Naive thymus-derived CD4-positive, alpha-beta T cell (primary cell): ENCODE measurements around the gene POLE4. TPM values are rescaled to one million over a fixed set of nuclear protein-coding genes. Genes with fewer than 3 reads are reported as not detected.

Experiments used
- ATAC-seq: fragments of 150-1000 bp; cut with Tn5 transposase; 2 replicates; pipeline ENCODE4 v1.10.0; 2021; ENCODE audit warnings: mild to moderate bottlenecking, moderate library complexity
- CTCF ChIA-PET: fragments of 350-600 bp; sonication (Branson Sonifier 250); formaldehyde crosslinking; loops from one replicate; lab custom pipeline; 2021; ENCODE audit warnings: antibody characterized with exemption; lab: Charles Lee
- POLR2A ChIA-PET: fragments of 350-600 bp; sonication (Branson Sonifier 250); formaldehyde crosslinking; loops from one replicate; lab custom pipeline; 2021; ENCODE audit warnings: antibody characterized with exemption, inconsistent platforms; lab: Charles Lee
- DNase-seq, 9 donors: peaks; one replicate each; pipeline versions ENCODE4 v3.0.0 to v3.0.0-alpha.2; 2020 to 2022; ENCODE audit warnings: mixed read lengths in 1 of 9
- H3K27ac ChIP-seq: one replicate; pipeline ENCODE4 v1.7.0; 2013; ENCODE audit warnings: mild to moderate bottlenecking, low read depth, low read length, moderate library complexity
- H3K27me3 ChIP-seq, 2 donors: one replicate each; pipeline ENCODE4 v1.7.0; 2013; ENCODE audit warnings: low read length in 2 of 2, mild to moderate bottlenecking in 2 of 2, moderate library complexity in 2 of 2; ENCODE audit not compliant: control insufficient read depth in 2 of 2, insufficient read depth in 2 of 2
- H3K36me3 ChIP-seq, 3 experiments: 1 replicate in 2 of 3; 2 replicates in 1 of 3; pipeline ENCODE4 v1.7.0; 2013; ENCODE audit warnings: low read length in 3 of 3, mild to moderate bottlenecking in 3 of 3, moderate library complexity in 1 of 3; ENCODE audit not compliant: insufficient read depth in 3 of 3, control insufficient read depth in 2 of 3
- H3K4me1 ChIP-seq, 2 donors: one replicate each; pipeline ENCODE4 v1.7.0; 2013; ENCODE audit warnings: low read length in 2 of 2, mild to moderate bottlenecking in 2 of 2, moderate library complexity in 1 of 2; ENCODE audit not compliant: control insufficient read depth in 2 of 2, insufficient read depth in 2 of 2
- H3K4me3 ChIP-seq: 2 replicates; pipeline ENCODE4 v1.7.0; 2013; ENCODE audit warnings: mild to moderate bottlenecking, low read length
- H3K9me3 ChIP-seq, 3 experiments: 1 replicate in 2 of 3; 2 replicates in 1 of 3; pipeline ENCODE4 v1.7.0; 2013; ENCODE audit warnings: low read length in 3 of 3; ENCODE audit not compliant: control insufficient read depth in 2 of 3
- H3K27ac Mint-ChIP-seq, 9 donors: one replicate each; pipeline ENCODE4 v1.8.0; 2020 to 2022; ENCODE audit warnings: mixed read lengths in 9 of 9, mild to moderate bottlenecking in 8 of 9, moderate library complexity in 5 of 9, inconsistent platforms in 2 of 9
- H3K27me3 Mint-ChIP-seq, 5 donors: one replicate each; pipeline ENCODE4 v1.8.0; 2021 to 2022; ENCODE audit warnings: mixed read lengths in 5 of 5, mild to moderate bottlenecking in 1 of 5
- H3K36me3 Mint-ChIP-seq, 5 donors: one replicate each; pipeline ENCODE4 v1.8.0; 2020 to 2022; ENCODE audit warnings: mixed read lengths in 5 of 5, mild to moderate bottlenecking in 3 of 5, inconsistent platforms in 1 of 5
- H3K4me1 Mint-ChIP-seq, 7 donors: one replicate each; pipeline ENCODE4 v1.8.0; 2020 to 2022; ENCODE audit warnings: mixed read lengths in 7 of 7, mild to moderate bottlenecking in 3 of 7, inconsistent platforms in 1 of 7
- H3K4me3 Mint-ChIP-seq, 10 donors: one replicate each; pipeline ENCODE4 v1.8.0; 2020 to 2022; ENCODE audit warnings: mild to moderate bottlenecking in 10 of 10, mixed read lengths in 10 of 10, moderate library complexity in 6 of 10, inconsistent platforms in 2 of 10
- H3K9me3 Mint-ChIP-seq, 11 donors: one replicate each; pipeline ENCODE4 v1.8.0; 2020 to 2022; ENCODE audit warnings: mixed read lengths in 11 of 11, mild to moderate bottlenecking in 4 of 11, inconsistent platforms in 1 of 11, moderate library complexity in 1 of 11
- intact Hi-C, 2 donors: fragments of 100-400 bp; cut with micrococcal nuclease; formaldehyde crosslinking; loops; one replicate each; pipeline ENCODE4 v1.15.1; 2023
- polyA plus RNA-seq, 2 donors: library from polyadenylated mRNA; unstranded; fragments of 300-500 nt; fragmentation: Illumina TruSeq; gene quantifications; one replicate each; pipeline ENCODE4 v1.2.3, GENCODE V29; 2021
- total RNA-seq, 6 experiments: library from RNA in 5 of 6; stranded (reverse) in 5 of 6; gene quantifications; 1 replicate in 5 of 6; 2 replicates in 1 of 6; pipeline ENCODE4 v1.2.3 and lab custom pipeline; 2021 to 2026

The POLE4 gene
- total and polyA plus RNA-seq, 7 experiments from 2014 or later, result 37.8 to 153 (median 44.5) TPM

DNA sequence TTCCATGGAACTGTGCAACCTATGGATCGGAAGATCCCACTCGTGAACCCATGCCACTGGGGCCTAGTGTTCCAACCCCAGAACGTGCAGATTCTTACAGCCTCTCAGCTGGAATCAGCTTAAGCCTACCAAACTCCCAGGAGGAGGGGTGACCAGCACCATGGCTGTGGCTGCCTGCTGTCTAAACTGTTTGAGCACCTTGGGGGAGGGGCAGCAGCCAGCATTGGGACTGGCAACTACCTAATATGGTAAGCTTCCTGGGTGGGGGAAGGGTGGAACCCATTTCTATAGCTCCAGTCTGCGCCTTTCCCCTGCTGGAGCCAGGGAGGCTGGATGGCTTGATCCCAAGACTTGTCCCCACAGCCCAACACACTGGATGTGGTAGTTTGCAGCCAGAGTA, 10.7 kb upstream of the POLE4 start:
- ATAC-seq (no peak), DNase-seq (no peak)
- Mint-ChIP-seq H3K4me1 (peaks cover 0 to 31% (median 2%) of the 10 kb centered on the region in 7 donors), H3K36me3 (peaks cover 9 to 58% (median 38%) of the 10 kb centered on the region in 5 donors), H3K27ac (no peak overlapping the region), H3K9me3 (peaks cover 0 to 41% (median 5%) of the 10 kb centered on the region in 11 donors), H3K27me3 (peaks cover 0 to 9% (median 0%) of the 10 kb centered on the region in 5 donors), H3K4me3 (no peak overlapping the region)
- intact Hi-C loops, result no loop called here
- Histone ChIP-seq H3K27ac (no peak overlapping the region), H3K27me3 (no peaks in the 10 kb centered on the region), H3K9me3 (peaks cover 0 to 4% (median 0%) of the 10 kb centered on the region in 3 experiments), H3K4me1 (no peaks in the 10 kb centered on the region), H3K4me3 (no peak overlapping the region), H3K36me3 (no peaks in the 10 kb centered on the region)
- ChIA-PET POLR2A (no interaction called here), CTCF (no interaction called here)

DNA sequence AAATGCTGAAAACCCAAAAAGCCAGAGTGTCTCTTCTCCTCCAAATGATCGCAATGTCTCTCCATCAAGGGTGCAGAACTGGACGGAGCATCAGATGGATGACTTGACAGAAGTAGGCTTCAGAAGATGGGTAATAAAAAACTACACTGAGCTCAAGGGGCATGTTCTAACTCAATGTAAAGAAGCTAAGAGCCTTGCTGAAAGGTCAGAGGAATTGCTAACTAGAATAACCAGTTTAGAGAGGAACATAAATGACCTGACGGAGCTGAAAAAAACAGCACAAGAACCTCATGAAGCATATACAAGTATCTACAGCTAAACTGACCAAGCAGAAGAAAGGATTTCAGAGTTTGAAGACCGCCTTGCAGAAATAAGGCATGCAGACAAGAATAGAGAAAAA, 9.7 kb upstream of the POLE4 start:
- no peaks in the 10 kb centered on the region for H3K36me3 ChIP-seq
- CTCF ChIA-PET, result no interaction called here

DNA sequence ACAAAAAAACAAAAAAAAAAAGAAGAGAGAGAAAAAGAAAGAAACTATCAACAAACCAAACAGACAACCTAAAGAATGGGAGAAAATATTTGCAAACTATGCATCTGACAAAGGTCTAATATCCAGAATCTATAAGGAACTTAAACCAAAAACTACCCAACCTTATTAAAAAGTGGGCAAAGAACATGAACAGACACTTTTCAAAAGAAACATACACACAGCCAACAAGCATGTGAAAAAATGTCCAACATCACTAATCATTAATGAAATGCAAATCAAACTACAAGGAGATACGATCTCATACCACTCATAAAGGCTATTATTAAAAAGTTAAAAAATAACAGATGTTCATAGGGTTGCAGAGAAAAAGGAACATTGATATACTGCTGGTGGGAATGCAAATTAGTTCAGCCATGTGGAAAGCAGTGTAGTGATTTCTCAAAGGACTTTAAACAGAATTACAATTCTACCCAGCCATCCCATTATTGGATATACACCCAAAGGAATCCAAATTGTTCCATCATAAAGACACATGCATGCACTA, 7.2 kb upstream of the POLE4 start:
- H3K4me1 Mint-ChIP-seq, result peaks cover 6 to 54% (median 23%) of the 10 kb centered on the region in 7 donors
- no peak for ATAC-seq

More for the DNA sequence above, 9.7 kb upstream of the POLE4 start:
- Histone ChIP-seq H3K4me1 (no peaks in the 10 kb centered on the region), H3K4me3 (no peak overlapping the region), H3K9me3 (peaks cover 0 to 6% (median 0%) of the 10 kb centered on the region in 3 experiments), H3K27ac (no peak overlapping the region), H3K27me3 (no peaks in the 10 kb centered on the region)
- Mint-ChIP-seq H3K27me3 (peaks cover 0 to 5% (median 0%) of the 10 kb centered on the region in 5 donors), H3K4me3 (no peak overlapping the region), H3K27ac (no peak overlapping the region), H3K36me3 (peaks cover 9 to 63% (median 43%) of the 10 kb centered on the region in 5 donors), H3K9me3 (peaks cover 0 to 50% (median 7%) of the 10 kb centered on the region in 11 donors), H3K4me1 (peaks cover 0 to 39% (median 9%) of the 10 kb centered on the region in 7 donors)
- POLR2A ChIA-PET, result no interaction called here
- DNase-seq, result no peak
- ATAC-seq, result no peak
- intact Hi-C loops, result no loop called here

DNA sequence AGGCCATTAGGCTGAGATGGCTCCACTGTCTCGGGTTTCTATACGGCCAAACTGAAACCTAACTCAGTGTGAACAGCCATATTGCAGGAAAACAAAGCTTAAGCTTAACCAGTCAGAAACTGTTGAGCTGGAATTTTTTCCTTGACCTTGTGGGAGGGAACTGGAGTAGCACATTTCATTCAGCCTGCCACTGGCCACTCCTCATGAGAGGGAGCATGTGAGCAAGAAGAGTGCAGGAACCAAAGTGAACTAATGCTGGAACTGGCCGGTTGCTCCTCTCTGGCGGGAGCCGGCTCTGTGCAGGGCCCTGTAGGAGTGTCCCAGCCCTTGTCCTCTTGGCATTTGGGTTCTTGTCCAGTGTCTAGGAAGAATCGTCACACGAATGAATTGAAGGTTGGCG, 5.9 kb upstream of the POLE4 start:
- Histone ChIP-seq H3K27ac (no peak overlapping the region), H3K4me3 (no peak overlapping the region), H3K9me3 (peaks cover 0 to 6% (median 0%) of the 10 kb centered on the region in 3 experiments), H3K4me1 (no peaks in the 10 kb centered on the region), H3K27me3 (no peaks in the 10 kb centered on the region), H3K36me3 (no peaks in the 10 kb centered on the region)
- intact Hi-C loops, result loop anchor here in 1 of 2 donors (10.0 kb wide), 1 partner anchor 1668 kb away; the partner anchor contains the start of gene FBXO41
- DNase-seq (no peak), ATAC-seq (no peak)
- Mint-ChIP-seq H3K4me1 (peaks cover 6 to 62% (median 25%) of the 10 kb centered on the region in 7 donors), H3K4me3 (no peak overlapping the region), H3K27me3 (peaks cover 0 to 5% (median 0%) of the 10 kb centered on the region in 5 donors), H3K27ac (no peak overlapping the region), H3K9me3 (peaks cover 0 to 50% (median 7%) of the 10 kb centered on the region in 11 donors), H3K36me3 (peaks cover 9 to 63% (median 54%) of the 10 kb centered on the region in 5 donors)
- POLR2A ChIA-PET, result interaction anchor here (0.7 kb wide), 1 partner anchor 1998 kb away, joined by 3 read pairs; no protein-coding TSS in a partner anchor
- CTCF ChIA-PET, result no interaction called here

More for the DNA sequence above, 7.2 kb upstream of the POLE4 start:
- intact Hi-C loops, result loop anchor here in 1 of 2 donors (10.0 kb wide), 1 partner anchor 1666 kb away; the partner anchor contains the start of gene FBXO41
- Histone ChIP-seq H3K4me3 (no peak overlapping the region), H3K27ac (no peak overlapping the region), H3K27me3 (no peaks in the 10 kb centered on the region), H3K36me3 (no peaks in the 10 kb centered on the region), H3K4me1 (no peaks in the 10 kb centered on the region), H3K9me3 (peaks cover 0 to 6% (median 0%) of the 10 kb centered on the region in 3 experiments)
- POLR2A ChIA-PET, result no interaction called here
- Mint-ChIP-seq H3K36me3 (peaks cover 9 to 67% (median 52%) of the 10 kb centered on the region in 5 donors), H3K27ac (no peak overlapping the region), H3K4me3 (no peak overlapping the region), H3K27me3 (peaks cover 0 to 5% (median 0%) of the 10 kb centered on the region in 5 donors), H3K9me3 (peaks cover 0 to 50% (median 7%) of the 10 kb centered on the region in 11 donors)
- no peak for DNase-seq
- CTCF ChIA-PET, result no interaction called here

DNA sequence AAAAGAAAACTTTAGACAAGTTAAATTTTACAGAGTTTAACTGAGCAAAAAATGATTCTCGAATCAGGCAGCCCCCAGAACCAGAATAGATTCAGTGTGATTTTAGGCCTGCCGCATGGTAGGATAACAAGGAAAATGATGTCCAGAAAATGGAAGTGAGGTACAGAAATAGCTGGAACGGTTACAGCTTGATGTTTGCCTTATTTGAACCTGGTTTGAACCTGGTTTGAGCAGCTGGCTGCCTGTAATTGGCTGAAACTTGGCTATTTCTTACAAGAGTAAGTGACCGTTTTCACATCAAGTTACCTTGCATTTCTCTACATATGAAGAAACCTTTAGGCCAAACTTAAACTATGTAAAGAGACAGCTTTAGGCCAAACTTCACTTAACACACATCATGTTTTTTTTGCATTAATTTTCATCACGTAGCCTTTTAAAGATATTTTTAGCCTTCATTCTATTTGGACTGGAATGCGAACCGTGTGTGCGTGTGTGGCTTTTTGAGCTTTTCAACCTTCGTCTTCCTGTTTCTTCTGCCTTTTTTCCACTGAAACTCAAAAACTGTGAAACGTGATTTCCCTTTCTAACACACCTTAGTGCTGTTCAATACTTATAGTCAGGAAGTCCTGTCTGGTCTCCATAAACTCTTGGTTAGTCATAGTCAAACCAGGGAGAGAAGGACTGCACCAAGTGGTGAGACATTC, 4.5 kb upstream of the POLE4 start:
- Histone ChIP-seq H3K4me1 (peaks cover 4 to 5% of the 10 kb centered on the region in 2 donors), H3K9me3 (peaks cover 0 to 6% (median 0%) of the 10 kb centered on the region in 3 experiments), H3K4me3 (no peak overlapping the region), H3K27me3 (no peaks in the 10 kb centered on the region), H3K27ac (no peak overlapping the region), H3K36me3 (no peaks in the 10 kb centered on the region)
- intact Hi-C loops, result loop anchor here in 1 of 2 donors (10.0 kb wide), 1 partner anchor 1669 kb away; the partner anchor contains the start of gene FBXO41
- CTCF ChIA-PET, result interaction anchor here (0.6 kb wide), 1 partner anchor 275 kb away, joined by 6 read pairs; no protein-coding TSS in a partner anchor
- peaks cover 6 to 69% (median 32%) of the 10 kb centered on the region in 7 donors for H3K4me1 Mint-ChIP-seq
- DNase-seq, result no peak
- POLR2A ChIA-PET, result interaction anchor here (0.6 kb wide), 1 partner anchor 22 kb away, joined by 3 read pairs; no protein-coding TSS in a partner anchor
- peaks cover 5 to 58% (median 47%) of the 10 kb centered on the region in 5 donors for H3K36me3 Mint-ChIP-seq
- H3K4me3 Mint-ChIP-seq, result peak overlapping the region in 3 of 10 donors; percentile 3 to 29 (median 26)
- no peak for ATAC-seq
- H3K9me3 Mint-ChIP-seq, result peaks cover 0 to 43% (median 5%) of the 10 kb centered on the region in 11 donors
- H3K27me3 Mint-ChIP-seq, result peaks cover 0 to 3% (median 0%) of the 10 kb centered on the region in 5 donors
- H3K27ac Mint-ChIP-seq, result peak overlapping the region in 6 of 9 donors; percentile 4 to 65 (median 11)

DNA sequence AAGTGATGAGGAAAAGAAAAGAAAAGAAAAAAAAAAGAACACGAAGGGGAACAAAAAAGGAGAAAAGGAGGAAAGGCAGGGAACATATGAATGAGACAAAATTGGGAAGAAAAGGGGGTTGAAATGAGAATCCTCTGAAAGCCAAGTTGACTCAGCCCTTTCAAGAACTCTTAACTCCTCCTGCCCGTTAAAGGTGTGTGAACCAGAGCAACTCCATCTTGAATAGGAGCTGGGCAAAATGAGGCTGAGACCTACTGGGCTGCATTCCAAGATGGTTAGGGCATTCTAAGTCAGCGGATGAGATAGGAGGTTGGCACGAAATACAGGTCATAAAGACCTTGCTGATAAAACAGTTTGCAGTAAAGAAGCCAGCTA, 4.0 kb upstream of the POLE4 start:
- CTCF ChIA-PET, result no interaction called here
- Mint-ChIP-seq H3K4me3 (peak overlapping the region in 3 of 10 donors; percentile 3 to 29 (median 26)), H3K27ac (peak overlapping the region in 6 of 9 donors; percentile 4 to 65 (median 11)), H3K36me3 (peaks cover 3 to 56% (median 41%) of the 10 kb centered on the region in 5 donors), H3K4me1 (peaks cover 7 to 72% (median 37%) of the 10 kb centered on the region in 7 donors), H3K9me3 (peaks cover 0 to 40% (median 5%) of the 10 kb centered on the region in 11 donors), H3K27me3 (no peaks in the 10 kb centered on the region)
- Histone ChIP-seq H3K36me3 (no peaks in the 10 kb centered on the region), H3K4me3 (no peak overlapping the region), H3K4me1 (peaks cover 4 to 10% of the 10 kb centered on the region in 2 donors), H3K9me3 (peaks cover 0 to 6% (median 0%) of the 10 kb centered on the region in 3 experiments), H3K27ac (no peak overlapping the region), H3K27me3 (no peaks in the 10 kb centered on the region)
- ATAC-seq, result no peak
- POLR2A ChIA-PET, result interaction anchor here (0.6 kb wide), 1 partner anchor 23 kb away, joined by 3 read pairs; no protein-coding TSS in a partner anchor
- no peak for DNase-seq
- intact Hi-C loops, result loop anchor here in 1 of 2 donors (10.0 kb wide), 1 partner anchor 1670 kb away; the partner anchor contains the start of gene FBXO41
